ENCODE data around the gene PRSS36.
"Not testable (repeated sequence)": the region's sequence is repeated elsewhere in the genome, so short reads cannot be mapped to it uniquely, and the experiment has no call there.

Gene PRSS36

DNA sequence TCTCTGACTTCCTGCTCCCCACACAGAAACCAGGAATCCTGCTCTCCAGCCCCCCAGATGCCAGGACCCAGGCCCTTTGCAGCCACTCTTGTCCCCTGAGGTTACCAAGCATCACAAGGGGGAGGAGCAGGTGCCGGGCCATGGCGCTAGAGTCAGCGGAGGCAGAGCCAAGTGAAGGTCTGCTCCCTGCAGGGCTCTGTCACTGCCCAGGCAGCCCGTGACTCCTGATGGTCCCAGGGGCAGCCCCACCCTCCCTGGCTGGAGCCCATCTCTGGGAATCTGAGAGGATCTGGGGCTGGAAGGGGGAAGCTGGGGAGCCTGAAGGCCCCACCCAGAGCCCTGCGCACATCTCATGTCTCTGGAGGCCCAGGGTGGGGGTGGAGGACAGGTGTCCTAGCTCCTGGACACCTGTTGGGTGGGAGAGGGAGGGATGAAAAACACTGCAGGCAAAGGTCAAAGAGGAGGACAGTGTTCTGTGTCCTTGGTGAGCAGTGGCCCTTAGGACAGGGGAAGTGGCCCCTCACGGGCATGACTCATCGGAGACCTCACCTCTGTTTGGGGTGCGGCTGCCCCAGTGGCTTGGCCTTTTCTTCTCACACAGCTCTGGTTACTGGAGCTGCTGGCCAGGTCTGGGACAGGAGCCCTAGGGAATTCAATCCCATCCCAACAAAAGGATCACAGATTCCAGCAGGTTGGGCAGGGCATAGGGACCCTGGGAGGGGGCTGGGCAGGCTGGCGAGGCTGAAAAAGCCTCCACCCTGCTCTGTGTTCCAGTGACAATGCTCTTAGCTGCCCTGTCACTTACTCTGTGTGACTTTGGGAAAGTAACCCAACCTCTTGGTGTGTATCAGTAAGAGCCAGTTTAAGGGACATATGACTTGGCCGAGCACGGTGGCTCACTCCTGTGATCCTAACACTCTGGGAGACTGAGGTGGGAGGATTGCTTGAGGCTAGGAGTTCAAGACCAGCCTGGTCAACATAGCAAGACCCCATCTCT lies at the start of gene PRSS36:
Gene PRSS36, minus strand, starts transcription at position 173 of the 997 bp plus-strand sequence. Its CDS starts 31 bp downstream, at position 142.
- DNase-seq: no peak

GRCh38 chr16:31199430-31200041 lies 49.7 kb upstream of the PRSS36 start:
- no peak for DNase-seq

DNA sequence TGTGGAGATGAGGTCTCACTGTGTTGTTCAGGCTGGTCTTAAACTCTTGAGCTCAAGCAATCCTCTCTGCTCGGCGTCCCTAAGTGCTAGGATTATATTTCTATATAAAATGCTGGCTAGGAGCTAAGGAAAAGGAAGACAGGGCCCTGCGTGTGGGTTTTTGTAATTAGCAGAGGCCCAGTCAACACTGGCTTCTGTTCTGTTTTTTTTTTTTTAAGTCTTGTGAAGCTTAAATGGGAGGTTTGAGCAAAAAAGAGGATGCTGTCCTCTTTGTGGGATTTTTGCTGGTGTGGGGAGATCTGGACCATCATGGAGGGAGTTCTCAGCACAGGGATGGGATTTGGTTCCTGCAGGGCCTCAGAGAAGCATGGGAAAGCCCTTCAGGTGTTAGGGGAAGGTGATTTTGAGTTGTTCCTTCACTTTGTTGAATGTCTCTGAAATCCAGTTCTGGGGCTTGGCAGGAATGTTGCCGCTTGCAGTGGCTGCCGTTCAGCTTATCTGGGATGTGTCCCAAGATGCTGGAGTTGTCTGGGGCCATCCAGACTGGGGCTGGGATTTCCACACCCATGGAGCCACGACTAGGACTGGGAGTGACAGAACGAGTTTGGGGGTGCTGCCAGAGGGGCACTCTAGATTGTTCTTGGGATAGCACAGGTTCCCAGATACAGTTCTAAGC lies 48.5 kb upstream of the PRSS36 start:
- DNase-seq: no peak

DNA sequence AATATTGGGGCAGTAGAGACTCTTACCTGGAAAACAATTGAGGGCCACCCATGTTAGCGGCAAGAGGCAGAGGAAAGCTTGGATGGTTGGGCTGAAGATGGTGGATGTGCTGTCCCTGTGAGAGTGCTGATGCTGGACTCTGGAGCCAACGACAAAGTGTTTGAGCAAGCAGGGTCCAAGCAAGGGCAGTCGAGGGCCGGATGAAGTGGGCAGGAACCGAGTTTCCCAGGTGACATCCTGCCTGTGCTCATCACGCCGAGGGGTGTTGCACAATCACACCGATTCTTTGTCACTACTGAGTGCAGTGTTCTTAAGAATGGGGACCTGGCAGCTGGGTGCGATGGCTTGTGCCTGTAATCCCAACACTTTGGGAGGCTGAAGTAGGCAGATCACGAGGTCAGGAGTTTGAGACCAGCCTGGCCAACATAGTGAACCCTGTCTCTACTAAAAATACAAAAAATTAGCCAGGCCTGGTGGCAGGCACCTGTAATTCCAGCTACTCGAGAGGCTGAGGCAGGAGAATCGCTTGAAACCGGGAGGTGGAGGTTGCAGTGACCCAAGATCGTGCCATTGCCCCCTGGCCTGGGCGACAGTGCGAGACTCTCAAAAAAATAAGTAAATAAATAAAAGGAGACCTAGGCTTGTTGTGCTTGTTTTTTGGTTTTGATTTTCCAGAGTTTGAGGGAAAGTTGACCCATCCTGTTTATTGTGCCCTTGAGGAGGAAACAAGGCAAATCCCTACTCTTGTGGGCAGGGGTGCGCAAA lies 46.6 kb upstream of the PRSS36 start:
- DNase-seq: no peak

DNA sequence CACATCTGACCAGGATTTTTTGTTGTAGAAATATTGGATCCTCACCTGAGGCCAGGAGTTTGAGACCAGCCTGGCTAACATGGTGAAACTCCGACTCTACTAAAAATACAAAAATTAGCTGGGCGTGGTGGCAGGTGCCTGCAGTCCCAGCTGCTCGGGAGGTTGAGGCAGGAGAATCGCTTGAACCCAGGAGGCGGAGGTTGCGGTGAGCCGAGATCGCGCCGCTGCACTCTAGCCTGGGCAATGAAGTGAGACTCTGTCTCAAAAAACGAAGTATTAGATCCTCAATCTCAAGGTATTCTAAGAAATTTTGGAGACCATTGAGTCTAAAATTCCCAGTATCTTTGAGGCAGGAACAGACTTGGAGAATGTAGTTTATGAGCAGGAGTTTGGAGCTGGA lies 46.0 kb upstream of the PRSS36 start:
- not testable (repeated sequence) for DNase-seq

- no peak for DNase-seq
These were observed 45.0 kb upstream of the PRSS36 start for GRCh38 chr16:31194898-31195297.

- no peak for DNase-seq
These were observed 44.0 kb upstream of the PRSS36 start for GRCh38 chr16:31193874-31194273.

DNA sequence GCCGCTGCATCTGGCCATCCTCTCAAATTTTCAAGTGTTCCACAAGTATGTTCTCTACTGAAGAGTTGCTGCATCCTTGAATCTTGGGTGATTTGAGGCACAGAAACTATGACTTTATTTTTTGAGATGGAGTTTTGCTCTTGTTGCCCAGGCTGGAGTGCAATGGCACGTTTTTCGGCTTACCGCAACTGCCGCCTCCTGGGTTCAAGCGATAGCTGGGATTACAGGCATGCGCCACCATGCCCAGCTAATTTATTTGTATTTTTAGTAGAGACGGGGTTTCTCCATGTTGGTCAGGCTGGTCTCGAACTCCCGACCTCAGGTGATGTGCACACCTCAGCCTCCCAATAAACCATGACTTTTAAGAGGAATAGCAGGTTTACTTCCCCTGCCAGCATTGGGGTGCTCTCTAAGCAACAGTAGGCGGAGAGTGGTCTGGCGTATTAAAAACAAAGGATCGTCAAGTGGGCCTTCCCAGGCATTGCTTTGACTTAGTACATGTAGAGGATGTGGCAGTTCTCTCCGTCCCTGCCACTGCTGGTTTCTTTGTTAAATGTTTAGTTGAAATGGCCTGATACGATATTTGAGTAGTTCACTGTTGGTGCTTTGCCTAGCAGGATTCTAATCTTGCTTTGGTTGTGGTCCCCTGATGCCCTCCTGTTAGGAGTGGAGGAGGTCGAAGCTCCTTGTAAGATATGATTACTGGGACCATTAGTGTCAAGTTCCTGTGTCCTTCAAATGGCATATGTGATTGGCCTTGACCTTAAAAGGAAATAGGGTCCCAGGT lies 43.2 kb upstream of the PRSS36 start:
- no peak for DNase-seq

- no peak for DNase-seq
These were observed 42.0 kb upstream of the PRSS36 start for GRCh38 chr16:31191697-31192428.

DNA sequence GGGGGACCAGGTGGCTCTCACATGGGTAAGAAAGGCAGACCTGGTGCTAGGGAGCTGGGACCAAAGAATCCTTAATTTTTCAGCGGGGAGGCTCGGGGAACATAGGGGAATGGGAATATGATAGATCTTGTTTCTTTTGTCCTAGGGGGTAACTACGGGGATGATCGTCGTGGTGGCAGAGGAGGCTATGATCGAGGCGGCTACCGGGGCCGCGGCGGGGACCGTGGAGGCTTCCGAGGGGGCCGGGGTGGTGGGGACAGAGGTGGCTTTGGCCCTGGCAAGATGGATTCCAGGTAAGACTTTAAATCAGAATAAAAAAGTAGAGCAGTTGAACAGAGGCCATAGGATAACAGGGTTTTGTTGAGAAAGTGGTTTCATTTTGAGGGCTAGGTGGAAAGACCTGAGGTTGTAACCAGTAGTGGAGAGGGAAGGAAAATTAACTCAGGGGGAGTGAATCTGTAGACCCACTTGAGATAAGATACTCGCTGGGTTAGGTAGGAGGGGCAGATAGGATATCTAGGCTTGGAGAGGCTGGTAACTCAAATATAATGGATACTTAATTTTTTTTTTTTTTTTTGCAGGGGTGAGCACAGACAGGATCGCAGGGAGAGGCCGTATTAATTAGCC lies 41.1 kb upstream of the PRSS36 start:
- no peak for DNase-seq

- no peak for DNase-seq
These were observed 40.2 kb upstream of the PRSS36 start for GRCh38 chr16:31190061-31190460.

- DNase-seq: no peak
These were observed 39.5 kb upstream of the PRSS36 start for GRCh38 chr16:31189412-31189778.

- DNase-seq: no peak
These were observed 38.9 kb upstream of the PRSS36 start for GRCh38 chr16:31188450-31189411.

DNA sequence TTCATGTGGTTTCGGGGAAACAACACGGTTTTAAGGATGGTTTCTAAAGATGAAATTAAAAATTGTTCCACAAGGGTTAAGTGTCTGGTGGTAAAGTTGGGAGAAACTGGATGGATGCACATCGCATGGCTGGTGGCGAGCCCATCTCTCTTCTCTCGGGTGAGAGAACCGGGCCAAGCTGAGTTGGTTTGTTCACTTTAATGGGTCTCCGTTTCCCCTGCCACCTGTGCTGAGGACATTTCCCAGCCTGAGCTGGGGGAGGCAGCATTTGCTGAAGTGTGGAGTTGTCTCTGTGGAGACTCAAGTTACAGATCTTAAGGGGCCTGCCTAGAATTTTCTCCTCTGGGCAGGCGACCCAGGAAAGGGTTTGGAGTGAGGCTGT lies 37.9 kb upstream of the PRSS36 start:
- no peak for DNase-seq

DNA sequence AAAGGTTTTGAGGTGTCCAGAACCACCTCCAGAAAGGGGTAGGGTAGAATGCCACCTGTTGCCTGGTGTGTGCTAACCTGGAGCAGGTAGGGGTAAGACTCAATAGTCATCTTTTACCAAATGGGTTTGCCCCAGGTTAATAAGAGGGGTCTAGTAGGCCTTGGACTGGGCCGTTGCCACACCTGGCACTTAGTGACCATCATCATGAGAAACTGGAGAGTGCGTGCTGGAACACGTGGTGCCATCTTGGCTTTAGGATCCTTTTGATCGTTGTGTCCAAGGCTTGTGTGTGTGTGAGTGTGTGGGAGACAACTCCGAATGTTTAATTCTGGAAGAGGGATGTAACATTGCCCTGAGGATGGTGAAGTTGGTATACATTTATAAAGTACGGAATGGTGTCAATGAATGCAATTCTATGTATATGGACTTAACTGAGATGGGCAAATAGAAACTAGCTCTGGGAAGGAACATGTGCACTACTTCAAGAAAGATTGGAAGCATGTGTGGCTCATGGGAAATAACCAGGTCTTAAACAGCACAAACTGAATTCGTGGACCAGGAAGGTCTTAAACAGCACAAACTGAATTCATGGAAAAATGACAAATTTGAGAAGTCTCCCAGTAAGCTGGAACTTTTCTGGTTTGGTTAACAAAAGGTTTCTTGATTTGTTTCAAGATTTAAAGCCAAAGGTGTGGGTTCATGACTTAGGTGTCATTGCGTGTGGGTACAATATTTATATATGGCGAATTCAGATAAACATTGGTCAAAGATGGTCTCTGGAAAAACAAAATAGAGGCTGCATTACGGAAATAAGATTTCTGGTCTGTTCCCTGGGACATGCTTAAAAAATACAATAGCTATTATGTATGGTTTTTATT lies 37.3 kb upstream of the PRSS36 start:
- no peak for DNase-seq

DNA sequence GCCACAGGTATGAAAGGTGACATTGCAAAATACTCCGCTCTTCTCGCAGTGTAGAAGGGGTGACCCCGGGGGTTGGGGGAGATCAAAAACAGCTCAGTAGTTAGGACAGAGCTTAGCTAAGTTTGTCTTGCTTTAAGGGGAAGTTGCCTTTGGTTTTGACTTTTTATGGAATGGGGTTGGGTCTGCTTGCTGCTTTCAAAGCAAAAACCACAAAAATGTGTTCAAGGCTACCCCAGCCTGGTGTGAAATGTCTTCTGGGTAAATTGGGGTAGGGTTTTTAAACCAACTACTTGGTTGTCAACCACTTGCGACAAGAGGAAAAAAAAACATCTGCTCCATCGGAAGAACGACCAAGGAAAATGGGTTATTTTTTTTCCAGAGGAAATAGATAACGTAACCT lies 36.3 kb upstream of the PRSS36 start:
- no peak for DNase-seq

GRCh38 chr16:31185339-31185738 lies 35.5 kb upstream of the PRSS36 start:
- DNase-seq: no peak

DNA sequence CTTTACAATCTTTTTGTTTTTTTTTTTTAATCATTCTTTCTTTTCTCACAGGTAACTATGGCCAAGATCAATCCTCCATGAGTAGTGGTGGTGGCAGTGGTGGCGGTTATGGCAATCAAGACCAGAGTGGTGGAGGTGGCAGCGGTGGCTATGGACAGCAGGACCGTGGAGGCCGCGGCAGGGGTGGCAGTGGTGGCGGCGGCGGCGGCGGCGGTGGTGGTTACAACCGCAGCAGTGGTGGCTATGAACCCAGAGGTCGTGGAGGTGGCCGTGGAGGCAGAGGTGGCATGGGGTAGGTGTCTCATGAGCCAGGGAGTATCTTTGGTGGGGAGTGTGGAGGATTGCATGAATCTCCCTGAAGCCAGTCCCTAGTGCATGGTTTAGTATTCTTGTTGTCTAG lies 35.0 kb upstream of the PRSS36 start:
- no peak for DNase-seq

Measured in stimulated activated CD4-positive, alpha-beta T cell treated with anti-CD3 and anti-CD28 coated beads, Interleukin-12 subunit alpha, Interleukin-12 subunit beta, amount 100 ng/mL, for 4 hours (primary cell).